HG03280 (cell line): ENCODE data around the gene EFS.

Experiments
- ATAC-seq: cut with Tn5 transposase; IDR thresholded peaks from one replicate; pipeline ENCODE4 v1.9.1; 2021; ENCODE audit warnings: mild to moderate bottlenecking, moderate library complexity; ENCODE audit not compliant: unreplicated experiment

Gene EFS

DNA sequence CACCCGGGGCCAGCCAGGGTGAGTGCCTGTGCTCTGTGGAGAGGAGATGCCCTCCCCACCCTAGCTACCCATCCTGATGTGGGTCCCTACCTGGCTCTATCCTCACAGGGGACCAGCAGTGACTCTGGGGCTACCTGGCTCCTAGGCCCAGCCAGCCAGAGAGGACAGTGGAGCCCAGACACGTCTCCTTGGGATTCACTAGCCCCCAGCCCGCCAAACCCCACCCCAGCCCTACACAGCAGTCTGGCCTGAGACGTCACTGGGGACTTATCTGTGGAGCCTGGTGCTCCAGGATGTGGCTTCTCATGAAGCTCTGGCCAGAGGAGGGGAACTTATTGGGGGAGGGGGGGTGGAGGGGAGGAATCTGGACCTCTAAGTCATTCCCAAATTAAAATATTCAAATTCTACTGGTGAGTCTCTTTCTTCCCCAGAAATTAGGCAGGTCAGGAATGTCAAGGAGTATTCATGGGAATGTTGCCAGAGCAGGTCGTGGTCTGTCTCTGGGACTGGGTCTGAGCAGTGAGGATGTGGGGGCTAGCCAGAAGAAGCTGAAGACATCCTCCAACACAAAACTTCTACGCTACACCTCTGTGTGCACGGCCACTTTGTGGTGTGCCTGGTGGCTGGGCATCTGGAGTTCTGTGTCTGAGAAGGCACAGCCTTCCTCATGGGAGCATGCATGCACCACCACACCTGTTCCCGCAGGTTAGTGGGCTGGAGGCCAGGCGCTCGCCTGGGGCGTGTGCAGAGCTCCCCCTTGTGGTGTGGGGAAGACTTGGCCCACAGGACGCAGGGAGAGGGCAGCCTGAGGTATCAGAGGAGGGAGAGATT is 14.6 kb upstream of the EFS start:
- ATAC-seq: no peak

DNA sequence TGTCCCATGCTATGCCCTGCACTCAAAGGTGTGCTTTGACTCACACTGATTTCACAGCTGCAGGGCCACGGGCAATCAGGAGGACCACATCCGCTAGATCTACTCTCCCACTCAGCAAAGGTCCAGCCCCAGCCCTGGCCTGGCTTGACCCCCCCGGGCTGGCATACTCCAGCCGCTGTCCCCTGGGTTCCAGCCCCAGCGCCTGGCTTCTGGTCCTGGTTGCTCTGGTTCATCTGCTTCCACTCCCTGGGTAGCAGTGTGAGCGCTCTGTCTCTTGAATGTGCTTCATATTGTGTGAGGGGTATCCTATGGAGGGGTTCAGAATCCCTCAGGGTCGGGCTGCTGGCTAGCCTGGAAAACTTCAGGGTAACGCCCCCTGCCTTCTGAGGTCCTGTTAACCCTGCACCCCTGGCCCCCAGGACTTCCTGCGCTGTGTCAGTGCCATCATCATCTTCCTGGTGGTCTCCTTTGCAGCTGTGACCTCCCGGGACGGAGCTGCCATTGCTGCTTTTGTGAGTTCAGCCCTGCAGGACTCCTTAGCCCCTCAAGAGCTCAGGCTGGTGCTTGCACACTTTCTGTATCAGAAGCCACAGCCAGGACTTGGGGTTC is 13.7 kb upstream of the EFS start:
- no peak for ATAC-seq

DNA sequence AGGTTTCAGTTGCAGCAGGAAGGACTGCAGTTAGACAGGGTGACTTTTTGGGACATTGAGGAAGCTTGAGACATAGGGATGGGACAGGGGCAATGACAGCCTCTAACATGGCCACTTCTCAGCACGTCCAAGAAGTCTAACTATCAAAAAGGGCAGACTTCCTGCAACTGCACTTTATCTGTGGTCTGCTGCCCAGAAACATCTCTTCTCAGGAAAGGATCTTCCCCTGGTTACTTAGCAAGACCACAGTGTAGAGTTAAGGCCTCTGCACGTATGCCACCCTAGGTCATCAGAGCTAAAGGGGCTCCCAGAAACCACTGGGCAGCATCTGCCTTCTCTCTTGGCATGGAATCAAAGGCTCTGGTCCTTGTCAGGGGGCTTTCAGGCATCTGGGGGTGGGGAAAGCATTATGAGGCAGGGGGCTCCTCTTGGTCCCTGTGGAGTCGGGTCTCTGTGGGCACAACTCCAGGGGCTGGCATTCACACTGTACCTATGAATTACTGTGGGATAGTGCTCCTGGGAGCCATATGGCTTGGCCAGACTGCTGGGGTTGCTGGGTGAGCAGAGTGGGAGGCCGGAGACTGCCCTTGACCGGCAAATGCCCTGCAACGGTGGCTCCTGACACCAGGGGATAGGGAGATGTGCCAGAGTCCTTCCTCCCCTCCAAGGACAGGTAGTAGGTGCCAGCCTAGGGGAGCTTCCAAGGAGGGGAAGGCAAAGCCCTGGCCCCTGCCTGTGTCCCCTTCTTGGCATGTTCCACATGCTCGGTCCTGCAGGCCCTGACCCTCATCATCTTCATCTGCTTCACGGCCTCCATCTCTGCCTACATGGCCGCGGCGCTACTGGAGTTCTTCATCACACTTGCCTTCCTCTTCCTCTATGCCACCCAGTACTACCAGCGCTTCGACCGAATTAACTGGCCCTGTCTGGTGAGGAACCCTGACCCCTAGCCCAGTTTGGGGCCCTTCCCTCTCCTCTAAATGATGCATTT is 12.9 kb upstream of the EFS start:
- no peak for ATAC-seq

DNA sequence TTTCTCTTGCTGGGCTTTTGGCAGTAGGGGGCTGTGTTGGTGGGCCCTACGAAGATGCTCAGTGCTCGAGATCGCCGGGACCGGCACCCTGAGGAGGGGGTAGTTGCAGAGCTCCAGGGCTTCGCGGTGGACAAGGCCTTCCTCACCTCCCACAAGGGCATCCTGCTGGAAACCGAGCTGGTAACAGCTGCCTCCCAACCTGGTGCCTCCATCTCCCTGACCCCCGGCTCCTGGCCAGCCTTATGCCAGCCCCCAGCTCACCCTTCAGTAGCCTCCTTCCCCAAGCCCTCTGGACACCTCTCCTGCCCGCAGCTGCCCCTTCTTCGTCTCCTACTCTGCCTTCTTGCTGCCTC is 12.2 kb upstream of the EFS start:
- ATAC-seq: no peak

DNA sequence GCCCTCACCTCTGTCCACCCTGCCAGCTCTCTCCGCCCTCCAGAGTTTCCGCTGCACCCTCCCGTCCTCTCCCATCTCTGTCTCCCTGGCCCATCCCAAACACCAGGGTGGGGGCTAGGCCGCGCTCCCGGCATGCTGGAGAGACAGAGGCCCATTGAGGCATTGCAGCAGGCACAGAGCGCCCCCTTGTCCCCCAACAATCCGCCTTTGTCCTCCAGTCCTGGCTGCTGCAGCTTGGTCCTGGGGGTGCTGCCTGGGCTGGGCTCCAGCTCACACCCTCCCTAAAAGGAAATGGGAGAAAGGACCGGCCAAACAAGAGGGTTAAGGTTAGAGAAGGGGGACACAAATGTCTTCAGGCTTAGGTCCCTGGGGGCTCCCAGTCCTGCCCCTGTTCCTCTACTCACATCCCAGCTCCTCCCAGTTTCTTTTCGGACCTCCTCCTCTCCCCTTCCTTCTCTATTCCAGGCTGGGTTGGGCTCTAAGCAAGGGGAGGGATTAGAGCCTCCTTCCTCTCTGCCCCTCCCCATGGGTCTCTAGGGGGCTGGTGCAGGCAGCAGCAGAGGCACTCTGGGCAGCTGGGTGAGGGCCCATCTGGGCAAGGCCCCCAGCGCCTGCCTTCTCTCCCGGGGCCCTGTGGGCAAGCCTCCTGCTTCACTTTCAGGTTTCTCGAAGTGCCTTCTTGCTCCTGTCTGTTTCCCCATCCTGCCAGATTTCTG is 11.7 kb upstream of the EFS start, which contains the start of gene CMTM5:
Gene CMTM5 (plus strand): TSS at position 565 of the 716 bp plus-strand sequence. CDS start 206 bp downstream, outside the sequence.
- ATAC-seq: no peak

DNA sequence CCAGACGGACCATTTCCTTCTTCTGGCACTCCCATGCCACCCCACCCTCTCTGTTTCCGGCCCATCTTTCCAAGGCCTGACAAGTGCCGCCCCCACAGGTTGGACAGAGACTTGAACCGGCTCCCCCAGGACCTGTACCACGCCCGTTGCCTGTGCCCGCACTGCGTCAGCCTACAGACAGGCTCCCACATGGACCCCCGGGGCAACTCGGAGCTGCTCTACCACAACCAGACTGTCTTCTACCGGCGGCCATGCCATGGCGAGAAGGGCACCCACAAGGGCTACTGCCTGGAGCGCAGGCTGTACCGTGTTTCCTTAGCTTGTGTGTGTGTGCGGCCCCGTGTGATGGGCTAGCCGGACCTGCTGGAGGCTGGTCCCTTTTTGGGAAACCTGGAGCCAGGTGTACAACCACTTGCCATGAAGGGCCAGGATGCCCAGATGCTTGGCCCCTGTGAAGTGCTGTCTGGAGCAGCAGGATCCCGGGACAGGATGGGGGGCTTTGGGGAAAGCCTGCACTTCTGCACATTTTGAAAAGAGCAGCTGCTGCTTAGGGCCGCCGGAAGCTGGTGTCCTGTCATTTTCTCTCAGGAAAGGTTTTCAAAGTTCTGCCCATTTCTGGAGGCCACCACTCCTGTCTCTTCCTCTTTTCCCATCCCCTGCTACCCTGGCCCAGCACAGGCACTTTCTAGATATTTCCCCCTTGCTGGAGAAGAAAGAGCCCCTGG is 10.7 kb upstream of the EFS start:
- no peak for ATAC-seq

DNA sequence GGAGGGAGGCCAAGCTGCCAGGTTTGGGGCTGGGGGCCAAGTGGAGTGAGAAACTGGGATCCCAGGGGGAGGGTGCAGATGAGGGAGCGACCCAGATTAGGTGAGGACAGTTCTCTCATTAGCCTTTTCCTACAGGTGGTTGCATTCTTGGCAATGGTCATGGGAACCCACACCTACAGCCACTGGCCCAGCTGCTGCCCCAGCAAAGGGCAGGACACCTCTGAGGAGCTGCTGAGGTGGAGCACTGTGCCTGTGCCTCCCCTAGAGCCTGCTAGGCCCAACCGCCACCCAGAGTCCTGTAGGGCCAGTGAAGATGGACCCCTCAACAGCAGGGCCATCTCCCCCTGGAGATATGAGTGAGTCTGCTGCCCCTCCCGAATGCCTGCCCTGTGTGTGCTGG is 8.1 kb upstream of the EFS start:
- no peak for ATAC-seq

DNA sequence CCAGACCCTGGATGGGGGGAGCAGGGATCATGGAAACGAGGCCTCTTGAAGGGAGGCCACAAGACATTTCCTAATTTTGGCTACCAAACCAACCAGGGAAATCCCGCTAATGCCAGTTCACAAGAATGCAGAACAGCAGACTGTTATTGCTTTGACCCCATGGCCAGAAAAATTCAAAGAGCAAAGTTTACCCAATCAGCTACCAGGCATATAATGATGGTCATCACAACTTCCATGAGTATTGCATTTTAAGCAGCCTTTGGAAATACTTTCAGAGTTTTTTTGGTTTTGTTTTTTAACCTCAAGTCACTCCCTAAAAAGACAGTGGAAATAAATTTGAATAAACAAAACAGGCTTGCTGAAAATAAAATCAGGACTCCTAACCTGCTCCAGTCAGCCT is 7.5 kb upstream of the EFS start, which contains the start of gene IL25:
Gene IL25 (plus strand): TSS at position 301 of the 400 bp plus-strand sequence.
- ATAC-seq: no peak

DNA sequence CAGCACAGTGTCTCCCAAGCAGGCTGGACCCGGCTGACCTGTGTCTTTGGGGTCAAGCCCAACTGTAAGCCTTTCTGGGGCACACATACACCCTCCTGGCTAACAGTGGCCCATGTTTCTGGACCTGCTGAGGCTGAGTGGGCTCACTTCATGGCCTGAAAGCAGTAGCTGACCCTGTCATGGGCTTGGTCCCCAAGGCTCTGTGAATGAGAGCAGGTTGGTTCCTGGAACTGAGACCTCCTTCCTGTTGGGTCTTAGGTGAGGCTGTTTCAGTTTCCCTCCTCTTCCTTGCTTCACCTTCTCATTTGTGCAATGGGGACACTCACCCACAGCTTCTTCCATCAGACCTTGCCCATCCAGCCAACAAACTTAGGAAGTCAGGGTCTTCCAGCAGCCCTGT is 6.9 kb upstream of the EFS start:
- no peak for ATAC-seq

DNA sequence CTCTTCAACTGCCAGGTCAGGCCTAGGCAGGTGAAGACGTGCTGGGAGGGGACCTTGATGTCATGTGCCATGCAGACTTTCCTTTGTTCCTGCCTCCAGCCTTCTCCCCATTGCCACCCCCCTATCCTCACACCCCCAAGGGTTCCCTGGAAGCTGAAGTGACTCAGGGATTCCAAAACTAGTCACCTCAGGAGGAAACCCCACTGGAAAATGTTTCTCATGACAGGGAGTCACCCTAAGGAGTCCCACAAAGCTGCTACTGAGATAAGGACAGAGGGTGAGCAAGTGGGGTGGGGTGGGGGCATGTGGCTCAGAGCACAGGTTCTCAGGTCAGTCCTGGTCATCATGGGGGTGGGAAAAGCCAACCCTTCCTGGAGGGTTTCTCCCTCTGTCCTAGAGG is 5.2 kb upstream of the EFS start:
- ATAC-seq: no peak

DNA sequence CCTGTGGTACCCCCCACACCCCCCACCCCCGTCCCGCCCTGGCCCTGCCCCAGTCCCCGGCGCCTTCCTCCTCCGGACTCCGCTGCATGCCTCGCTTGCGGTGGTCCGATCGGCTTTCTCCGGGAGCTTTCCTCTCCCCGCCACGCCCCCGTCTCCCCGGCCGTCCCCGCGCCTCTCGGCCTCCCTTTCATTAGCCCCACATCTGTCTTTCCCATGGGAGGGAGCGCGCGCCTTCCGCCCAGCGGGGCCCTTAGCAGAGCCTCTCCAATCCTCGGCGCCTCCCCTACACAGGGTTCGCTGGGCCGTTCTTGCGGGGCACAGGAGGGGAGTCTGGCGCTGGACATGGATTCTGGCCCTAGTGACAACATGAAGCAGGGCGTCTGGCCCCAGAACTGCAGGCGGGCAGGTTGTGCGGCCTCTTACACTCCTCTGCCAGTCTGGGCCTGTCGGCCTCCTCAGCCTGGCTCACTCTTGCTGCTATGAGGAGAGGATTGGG is 1.5 kb upstream of the EFS start:
- ATAC-seq: no peak

DNA sequence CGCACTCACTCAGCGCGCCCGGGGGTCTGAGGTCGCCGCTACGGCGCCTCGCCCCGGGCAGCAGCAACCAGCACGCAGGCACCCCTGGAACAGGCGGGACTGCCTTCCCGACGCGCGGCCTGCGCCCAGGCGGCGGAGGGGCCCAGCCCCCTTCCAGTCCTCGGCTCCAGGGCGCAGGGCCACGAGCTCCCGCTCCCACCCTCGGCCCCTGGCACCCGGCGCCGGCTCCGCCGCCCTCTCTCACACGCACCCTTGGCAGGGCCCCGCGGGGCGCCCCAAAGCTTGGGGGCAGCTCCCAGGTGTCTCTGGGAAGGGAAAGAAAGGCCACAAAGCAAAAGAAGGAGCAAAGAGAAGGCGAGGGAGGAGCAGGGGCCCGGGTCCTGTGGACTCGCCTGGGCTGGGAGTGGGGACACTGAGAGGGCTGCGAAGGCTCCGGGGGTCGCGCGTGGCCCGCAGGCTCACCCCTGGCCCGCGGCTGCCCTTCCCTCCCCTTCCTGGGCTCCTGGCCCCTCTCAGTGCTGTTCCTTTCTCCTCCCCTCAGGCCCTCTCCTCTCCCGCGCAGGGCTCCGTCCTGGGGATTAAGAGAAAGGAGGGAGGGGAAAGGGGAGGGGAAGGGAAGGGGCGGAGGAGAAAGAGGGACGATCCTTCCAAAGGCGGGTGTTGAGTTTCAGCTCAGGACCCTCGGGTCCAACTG is 907 bp upstream of the EFS start:
- no peak for ATAC-seq

DNA sequence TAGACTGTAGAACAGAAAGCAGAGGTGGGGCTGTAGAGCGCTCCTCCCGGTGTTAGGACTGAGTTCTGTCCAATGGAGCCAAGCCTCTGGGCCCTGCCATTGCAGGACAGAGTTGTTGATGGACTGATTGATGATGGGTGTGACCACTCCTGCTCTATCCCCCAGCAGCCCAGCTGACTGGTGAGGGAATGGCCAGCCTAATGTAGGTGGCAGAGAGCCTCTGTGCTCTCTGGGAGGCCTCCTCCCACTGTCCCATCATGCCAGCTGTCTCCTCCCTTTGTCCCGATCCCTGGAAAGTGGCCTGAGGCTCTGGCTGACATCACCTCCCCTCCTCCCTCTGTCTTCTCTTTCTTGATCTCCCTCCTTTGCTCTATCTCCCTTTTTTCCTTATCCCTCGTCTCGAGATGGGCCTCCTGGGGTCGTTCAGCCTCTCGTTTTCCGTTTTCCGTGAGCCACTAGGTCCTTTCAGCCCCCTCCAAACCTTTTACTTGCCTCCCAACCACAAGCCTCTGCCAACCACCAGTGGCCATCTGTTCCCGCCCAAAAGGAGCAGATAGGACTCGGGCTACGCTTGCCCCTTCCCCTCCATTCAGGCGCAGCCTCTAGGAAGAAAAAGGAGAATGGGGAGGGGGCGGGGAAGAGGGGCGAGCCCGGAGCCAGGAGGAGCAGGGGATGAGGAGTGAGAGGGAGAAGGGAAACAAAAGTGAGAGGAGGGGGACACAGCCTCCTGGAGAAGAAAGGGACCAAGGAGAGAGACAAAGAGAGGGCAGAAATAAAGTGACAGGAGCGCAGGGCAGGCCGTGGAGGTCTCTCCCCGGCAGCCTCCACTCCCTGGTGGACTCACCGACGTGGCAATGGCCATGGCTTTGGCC is 572 bp downstream of the EFS start:
- no peak for ATAC-seq

DNA sequence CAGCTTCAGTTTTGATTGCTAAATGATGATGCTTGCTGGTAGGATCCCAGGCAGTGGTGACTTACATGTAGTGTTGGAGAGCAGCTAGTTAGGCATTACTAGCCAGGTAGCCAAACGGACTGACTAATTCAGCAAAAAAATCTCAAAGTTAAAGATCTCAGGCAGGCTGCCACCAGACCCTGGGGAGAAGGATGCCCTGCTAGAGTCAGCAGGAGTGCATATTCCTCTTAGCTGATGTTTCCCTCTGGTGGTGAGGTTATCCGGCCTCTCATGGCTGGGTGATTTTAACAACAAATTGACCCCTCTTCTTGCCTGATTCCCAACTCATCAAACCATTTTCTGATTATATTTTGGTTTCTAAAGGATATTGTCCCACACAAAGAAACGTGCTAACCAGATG is 2.8 kb downstream of the EFS start:
- no peak for ATAC-seq

DNA sequence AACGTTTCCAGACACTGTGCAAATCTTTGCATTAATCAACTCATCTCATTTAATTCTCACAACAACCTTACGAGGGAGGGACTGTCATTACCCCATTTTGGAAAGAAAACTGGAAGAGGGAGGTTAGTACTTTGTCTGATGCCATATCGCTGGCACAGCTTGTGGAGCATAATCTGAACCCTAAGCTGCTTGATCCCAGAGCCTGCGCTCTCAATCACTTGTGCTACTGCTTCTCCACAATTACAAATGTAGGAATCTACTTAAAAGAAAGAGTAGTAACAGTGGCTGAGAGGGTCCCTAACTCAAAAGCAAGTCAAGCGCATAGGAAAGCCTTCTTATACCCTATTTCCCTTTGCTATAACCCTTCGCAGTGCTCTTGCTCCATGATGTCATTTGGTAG is 3.2 kb downstream of the EFS start:
- no peak for ATAC-seq

DNA sequence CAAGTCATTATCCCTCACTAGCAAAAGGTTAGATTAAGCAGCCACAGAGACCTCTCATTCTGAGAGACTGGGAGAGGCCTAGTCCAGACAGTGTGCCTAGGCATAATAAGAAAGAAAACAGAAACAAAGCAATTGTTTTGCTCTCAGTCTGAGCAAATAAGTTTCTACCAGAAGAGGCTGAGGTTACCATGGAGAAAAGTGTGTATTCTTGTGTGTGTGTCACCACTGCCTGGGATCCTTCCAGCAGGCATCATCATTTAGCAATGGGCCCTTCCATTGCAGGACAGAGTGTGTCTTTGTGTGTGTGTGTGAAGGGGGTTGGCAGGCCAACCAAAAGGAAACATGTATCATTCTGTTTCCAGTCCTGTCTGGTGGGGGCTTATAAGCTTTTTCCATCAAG is 3.7 kb downstream of the EFS start:
- no peak for ATAC-seq

DNA sequence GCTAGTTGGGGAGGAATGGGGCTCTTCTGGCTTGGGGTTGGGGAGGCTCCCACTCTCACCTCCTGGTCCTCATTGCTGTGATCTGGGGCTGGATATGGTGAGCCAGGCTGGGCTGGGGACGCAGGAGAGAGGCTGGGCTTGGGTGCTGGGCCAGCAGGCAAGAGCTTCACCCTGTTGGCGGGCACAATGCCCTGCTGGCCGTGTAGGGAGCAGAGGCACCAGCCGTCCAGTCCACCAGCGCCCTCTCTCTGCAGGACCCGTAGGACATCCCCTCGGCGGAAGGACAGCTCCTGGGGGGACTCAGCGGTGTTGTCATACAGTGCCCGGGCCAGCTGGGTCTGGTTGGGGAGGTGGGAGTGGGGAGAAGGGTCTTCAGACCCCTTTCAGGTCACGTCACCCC is 4.5 kb downstream of the EFS start:
- no peak for ATAC-seq

DNA sequence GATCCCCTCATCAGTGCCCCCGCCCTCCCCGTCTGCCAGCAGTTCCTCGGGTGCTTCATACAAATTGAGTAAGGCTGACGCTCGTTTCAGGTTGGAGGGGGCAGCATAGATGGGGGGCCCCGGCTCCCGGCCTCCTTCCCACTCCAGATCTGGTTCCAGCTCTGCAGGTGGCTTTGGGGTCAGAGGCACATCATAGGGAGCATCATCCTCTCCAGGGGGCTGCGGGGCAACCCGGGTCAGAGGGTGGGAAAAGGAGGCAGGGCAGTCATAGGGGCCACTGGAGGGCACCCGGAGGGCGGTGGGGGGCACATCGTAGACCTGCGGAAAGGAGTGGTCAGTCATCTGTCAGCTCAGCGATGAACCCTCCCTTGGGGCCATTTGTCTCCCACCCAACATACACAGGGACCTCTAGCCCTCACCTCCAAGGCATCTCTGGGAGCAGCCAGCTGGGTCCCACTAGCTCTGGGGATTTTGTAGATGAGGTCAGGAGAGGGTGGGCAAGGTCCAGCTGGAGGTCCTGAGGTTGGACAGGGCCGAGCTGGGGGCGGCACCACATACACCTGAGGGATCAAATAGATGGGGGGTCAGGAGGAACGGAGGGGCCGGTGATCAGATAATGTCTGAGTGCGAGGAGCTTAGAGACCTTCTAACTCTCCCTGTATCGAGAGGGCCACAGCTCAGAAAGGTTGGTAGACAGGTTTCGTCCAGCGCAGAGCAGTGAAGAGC is 5.1 kb downstream of the EFS start:
- ATAC-seq: no peak
